ENCODE results near the gene KCNE3. TPM values are rescaled to one million over a fixed set of nuclear protein-coding genes. Genes with fewer than 3 reads are reported as not detected.

Gene KCNE3
- total and polyA plus RNA-seq, 2 of the 4 experiments (the other 2 are of a cell fraction), result 0.05 to 0.18 TPM

DNA sequence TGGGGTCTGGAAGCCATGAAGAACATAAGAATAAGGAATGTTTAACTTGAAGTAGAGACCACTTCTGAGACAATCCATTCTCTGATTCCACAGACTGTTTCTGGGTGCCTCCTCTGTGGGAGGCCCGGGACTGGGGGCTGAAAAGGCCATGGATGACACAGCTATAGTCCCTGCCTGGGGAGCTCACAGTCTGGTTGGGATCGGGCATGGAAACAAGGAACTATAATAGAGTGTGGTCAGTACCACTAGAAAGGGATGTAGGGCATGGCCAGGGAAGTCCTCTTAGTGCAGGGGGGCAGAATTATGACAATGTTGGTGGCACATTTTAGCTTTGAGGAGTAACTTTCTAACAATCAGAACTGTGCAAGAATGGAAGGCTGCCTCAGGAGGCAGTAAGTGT, 9.2 kb upstream of the KCNE3 start:
- H3K18ac ChIP-seq (ENCODE audit: low read depth, low read length), result no peak overlapping the region
- H2BK120ac ChIP-seq (ENCODE audit: low read depth, low read length), result no peak overlapping the region
- no peak overlapping the region for H2BK15ac ChIP-seq (ENCODE audit: low read depth, low read length)
- H2BK20ac ChIP-seq (ENCODE audit: low read depth, low read length), result no peak overlapping the region
- no peak overlapping the region for H2AFZ ChIP-seq (replicated peaks; ENCODE audit: low read length, poor library complexity)
- BruUV-seq (replicated peaks), result no TSS peak
- no peaks in the 10 kb centered on the region for H3K79me1 ChIP-seq (ENCODE audit: low read depth in 1 of 2, low read length in 2 of 2)
- CTCF ChIA-PET, result no interaction called here
- WGBS, 2 experiments (ENCODE audit: extremely low coverage in 2 of 2, insufficient read length in 1 of 2), result 14% methylated on average over 1 of the region's 2 CpGs; no CpG with 5 or more reads in 1 of the 2 experiments
- no peaks in the 10 kb centered on the region; the same call in 1 of the 2 replicates for H3K9me3 ChIP-seq (ENCODE audit: control insufficient read depth, insufficient read depth, low read length)
- dilution Hi-C loops (cut with HindIII; ENCODE audit: low sequenced_read_pairs, unreplicated experiment), result no loop called here
- no peak overlapping the region for H4K5ac ChIP-seq (ENCODE audit: low read depth, low read length)
- no peak overlapping the region for H3K4me2 ChIP-seq (ENCODE audit: low read depth, low read length)
- H4K8ac ChIP-seq (ENCODE audit: low read depth in 2 of 2, low read length in 2 of 2), result no peak overlapping the region
- H3K14ac ChIP-seq (replicated peaks; ENCODE audit: low read depth, low read length), result no peak overlapping the region
- ATAC-seq (ENCODE audit: low read depth) (no peak), DNase-seq (no peak)
- no peak overlapping the region for H3K56ac ChIP-seq (ENCODE audit: extremely low read depth, insufficient read depth, low read length)
- POLR2A ChIA-PET (ENCODE audit: unreplicated experiment), result no interaction called here
- H3K9me1 ChIP-seq (ENCODE audit: insufficient read depth, low read length), result no peaks in the 10 kb centered on the region
- no peaks in the 10 kb centered on the region for H3K36me3 ChIP-seq (ENCODE audit: control insufficient read depth, insufficient read depth, low read length)
- no peak overlapping the region for H3K4ac ChIP-seq (ENCODE audit: low read depth, low read length)
- peaks cover 37% of the 10 kb centered on the region for H3K27me3 ChIP-seq (ENCODE audit: control insufficient read depth, insufficient read depth, low read length)
- TF ChIP-seq BHLHE40 (IDR thresholded peaks at IDR 0.05; ENCODE audit: low read depth, low read length) (no peak), CEBPB (IDR thresholded peaks at IDR 0.05; ENCODE audit: low read depth, low read length) (no peak), CHD1 (IDR thresholded peaks at IDR 0.05; ENCODE audit: low read depth, low read length) (no peak), RFX5 (IDR thresholded peaks at IDR 0.05; ENCODE audit: low read depth, low read length) (no peak), RCOR1 (IDR thresholded peaks at IDR 0.05; ENCODE audit: insufficient replicate concordance, low read length) (no peak), MAZ (IDR thresholded peaks at IDR 0.05; ENCODE audit: borderline replicate concordance, low read depth, low read length) (no peak), FOS (IDR thresholded peaks at IDR 0.05; ENCODE audit: low read depth, low read length) (no peak), NFE2L2 (IDR thresholded peaks at IDR 0.05; ENCODE audit: low read depth, low read length) (no peak), RAD21 (IDR thresholded peaks at IDR 0.05; ENCODE audit: low read length) (no peak), MXI1 (IDR thresholded peaks at IDR 0.05; ENCODE audit: borderline replicate concordance, low read depth, low read length) (no peak), SMC3 (IDR thresholded peaks at IDR 0.05; ENCODE audit: low read depth, low read length) (no peak)
- TF ChIP-seq, protein P1, sequence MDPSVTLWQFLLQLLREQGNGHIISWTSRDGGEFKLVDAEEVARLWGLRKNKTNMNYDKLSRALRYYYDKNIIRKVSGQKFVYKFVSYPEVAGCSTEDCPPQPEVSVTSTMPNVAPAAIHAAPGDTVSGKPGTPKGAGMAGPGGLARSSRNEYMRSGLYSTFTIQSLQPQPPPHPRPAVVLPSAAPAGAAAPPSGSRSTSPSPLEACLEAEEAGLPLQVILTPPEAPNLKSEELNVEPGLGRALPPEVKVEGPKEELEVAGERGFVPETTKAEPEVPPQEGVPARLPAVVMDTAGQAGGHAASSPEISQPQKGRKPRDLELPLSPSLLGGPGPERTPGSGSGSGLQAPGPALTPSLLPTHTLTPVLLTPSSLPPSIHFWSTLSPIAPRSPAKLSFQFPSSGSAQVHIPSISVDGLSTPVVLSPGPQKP (IDR thresholded peaks at IDR 0.05; ENCODE audit: borderline replicate concordance, low read depth, low read length), result no peak
- TF ChIP-seq, protein P2, sequence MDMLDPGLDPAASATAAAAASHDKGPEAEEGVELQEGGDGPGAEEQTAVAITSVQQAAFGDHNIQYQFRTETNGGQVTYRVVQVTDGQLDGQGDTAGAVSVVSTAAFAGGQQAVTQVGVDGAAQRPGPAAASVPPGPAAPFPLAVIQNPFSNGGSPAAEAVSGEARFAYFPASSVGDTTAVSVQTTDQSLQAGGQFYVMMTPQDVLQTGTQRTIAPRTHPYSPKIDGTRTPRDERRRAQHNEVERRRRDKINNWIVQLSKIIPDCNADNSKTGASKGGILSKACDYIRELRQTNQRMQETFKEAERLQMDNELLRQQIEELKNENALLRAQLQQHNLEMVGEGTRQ (IDR thresholded peaks at IDR 0.05; ENCODE audit: low read depth, low read length), result no peak
- TF ChIP-seq, protein P3, sequence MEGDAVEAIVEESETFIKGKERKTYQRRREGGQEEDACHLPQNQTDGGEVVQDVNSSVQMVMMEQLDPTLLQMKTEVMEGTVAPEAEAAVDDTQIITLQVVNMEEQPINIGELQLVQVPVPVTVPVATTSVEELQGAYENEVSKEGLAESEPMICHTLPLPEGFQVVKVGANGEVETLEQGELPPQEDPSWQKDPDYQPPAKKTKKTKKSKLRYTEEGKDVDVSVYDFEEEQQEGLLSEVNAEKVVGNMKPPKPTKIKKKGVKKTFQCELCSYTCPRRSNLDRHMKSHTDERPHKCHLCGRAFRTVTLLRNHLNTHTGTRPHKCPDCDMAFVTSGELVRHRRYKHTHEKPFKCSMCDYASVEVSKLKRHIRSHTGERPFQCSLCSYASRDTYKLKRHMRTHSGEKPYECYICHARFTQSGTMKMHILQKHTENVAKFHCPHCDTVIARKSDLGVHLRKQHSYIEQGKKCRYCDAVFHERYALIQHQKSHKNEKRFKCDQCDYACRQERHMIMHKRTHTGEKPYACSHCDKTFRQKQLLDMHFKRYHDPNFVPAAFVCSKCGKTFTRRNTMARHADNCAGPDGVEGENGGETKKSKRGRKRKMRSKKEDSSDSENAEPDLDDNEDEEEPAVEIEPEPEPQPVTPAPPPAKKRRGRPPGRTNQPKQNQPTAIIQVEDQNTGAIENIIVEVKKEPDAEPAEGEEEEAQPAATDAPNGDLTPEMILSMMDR (conservative IDR thresholded peaks at IDR 0.05; ENCODE audit: low read depth, low read length), result no peak
- H3K27ac ChIP-seq (ENCODE audit: insufficient read depth, low read length), result no peak overlapping the region
- H2AK5ac ChIP-seq (ENCODE audit: low read depth, low read length), result no peak overlapping the region
- no peaks in the 10 kb centered on the region for H3K4me1 ChIP-seq (ENCODE audit: control insufficient read depth, insufficient read depth, low read length)
- H4K20me1 ChIP-seq (ENCODE audit: insufficient read depth, low read length), result no peaks in the 10 kb centered on the region
- no peak overlapping the region for H2AK9ac ChIP-seq (replicated peaks; ENCODE audit: low read depth, low read length, poor library complexity)
- intact Hi-C loops (cut with micrococcal nuclease), result no loop called here
- H3K23ac ChIP-seq (ENCODE audit: low read depth, low read length), result no peak overlapping the region
- no peak overlapping the region for H2BK5ac ChIP-seq (ENCODE audit: low read depth, low read length, poor library complexity, severe bottlenecking)
- H3K4me3 ChIP-seq (ENCODE audit: insufficient read depth, low read depth, low read length), result no peak overlapping the region
- in situ Hi-C loops (cut with MboI; ENCODE audit: low sequenced_read_pairs), result no loop called here
- no peak overlapping the region for H3K9ac ChIP-seq (ENCODE audit: low read depth, low read length)
- H4K91ac ChIP-seq (ENCODE audit: insufficient read depth, low read depth, low read length), result no peak overlapping the region
